Measurements from ENCODE around the gene FAM135A.
"Not testable (repeated sequence)": the region's sequence is repeated elsewhere in the genome, so short reads cannot be mapped to it uniquely, and the experiment has no call there.

Gene FAM135A

GRCh38 chr6:70396796-70397729 is 16.2 kb upstream of the FAM135A start:
- DNase-seq (ENCODE audit: low read depth), result no peak

GRCh38 chr6:70398783-70399728 is 14.3 kb upstream of the FAM135A start:
- no peak for DNase-seq (ENCODE audit: low read depth)

GRCh38 chr6:70404658-70405057 is 8.7 kb upstream of the FAM135A start:
- DNase-seq (ENCODE audit: low read depth), result no peak

- DNase-seq (ENCODE audit: low read depth), result no peak
Measured at GRCh38 chr6:70409216-70409615, 4.1 kb upstream of the FAM135A start.

GRCh38 chr6:70411542-70412251 is 1.6 kb upstream of the FAM135A start:
- DNase-seq (ENCODE audit: low read depth), result no peak

GRCh38 chr6:70412252-70413113 is 825 bp upstream of the FAM135A start:
- DNase-seq (ENCODE audit: low read depth), result no peak

- no peak for DNase-seq (ENCODE audit: low read depth)
Measured at GRCh38 chr6:70413992-70414494, 735 bp downstream of the FAM135A start.

- DNase-seq (ENCODE audit: low read depth), result no peak
Measured at GRCh38 chr6:70414813-70415212, 1.5 kb downstream of the FAM135A start.

- DNase-seq (ENCODE audit: low read depth), result no peak
Measured at GRCh38 chr6:70415247-70415646, 1.9 kb downstream of the FAM135A start.

GRCh38 chr6:70415660-70416059 is 2.4 kb downstream of the FAM135A start:
- DNase-seq (ENCODE audit: low read depth), result no peak

- DNase-seq (ENCODE audit: low read depth), result no peak
Measured at GRCh38 chr6:70421509-70421908, 8.2 kb downstream of the FAM135A start.

- no peak for DNase-seq (ENCODE audit: low read depth)
Measured at GRCh38 chr6:70423189-70424134, 10.2 kb downstream of the FAM135A start.

- DNase-seq (ENCODE audit: low read depth), result no peak
Measured at GRCh38 chr6:70424291-70424690, 11.0 kb downstream of the FAM135A start.

GRCh38 chr6:70436320-70436719 is 23.0 kb downstream of the FAM135A start:
- no peak for DNase-seq (ENCODE audit: low read depth)

GRCh38 chr6:70445001-70445400 is 31.7 kb downstream of the FAM135A start:
- DNase-seq (ENCODE audit: low read depth), result no peak

GRCh38 chr6:70447343-70448070 is 34.2 kb downstream of the FAM135A start:
- not testable (repeated sequence) for DNase-seq (ENCODE audit: low read depth)

GRCh38 chr6:70453899-70454298 is 40.6 kb downstream of the FAM135A start:
- not testable (repeated sequence) for DNase-seq (ENCODE audit: low read depth)

- no peak for DNase-seq (ENCODE audit: low read depth)
Measured at GRCh38 chr6:70456735-70457134, 43.4 kb downstream of the FAM135A start.

GRCh38 chr6:70459235-70459634 is 45.9 kb downstream of the FAM135A start:
- DNase-seq (ENCODE audit: low read depth), result no peak

All from stromal cell of bone marrow (primary cell).